ENCODE data around the gene ZSWIM5.
"Not testable (repeated sequence)": the region's sequence is repeated elsewhere in the genome, so short reads cannot be mapped to it uniquely, and the experiment has no call there.

The ZSWIM5 gene

GRCh38 chr1:45172005-45172404 lies 34.4 kb downstream of the ZSWIM5 start:
- DNase-seq (ENCODE audit: extremely low read depth, low read depth): no peak
- TF ChIP-seq CTCF (IDR thresholded peaks at IDR 0.05; ENCODE audit: low read depth, low read length): no peak

GRCh38 chr1:45171575-45171974 lies 34.8 kb downstream of the ZSWIM5 start:
- TF ChIP-seq CTCF (IDR thresholded peaks at IDR 0.05; ENCODE audit: low read depth, low read length): no peak
- DNase-seq (ENCODE audit: extremely low read depth, low read depth): no peak

- DNase-seq (ENCODE audit: extremely low read depth, low read depth): no peak
- TF ChIP-seq CTCF (IDR thresholded peaks at IDR 0.05; ENCODE audit: low read depth, low read length): no peak
These were observed 36.2 kb downstream of the ZSWIM5 start for GRCh38 chr1:45170151-45170742.

GRCh38 chr1:45167947-45168346 lies 38.5 kb downstream of the ZSWIM5 start:
- DNase-seq (ENCODE audit: extremely low read depth, low read depth): not testable (repeated sequence)

GRCh38 chr1:45164307-45164706 lies 42.1 kb downstream of the ZSWIM5 start:
- DNase-seq (ENCODE audit: extremely low read depth, low read depth): not testable (repeated sequence)

GRCh38 chr1:45163111-45163510 lies 43.3 kb downstream of the ZSWIM5 start:
- DNase-seq (ENCODE audit: extremely low read depth, low read depth): not testable (repeated sequence)

- DNase-seq (ENCODE audit: extremely low read depth, low read depth): not testable (repeated sequence)
These were observed 44.1 kb downstream of the ZSWIM5 start for GRCh38 chr1:45162041-45163035.

GRCh38 chr1:45155957-45156356 lies 50.4 kb downstream of the ZSWIM5 start:
- TF ChIP-seq CTCF (IDR thresholded peaks at IDR 0.05; ENCODE audit: low read depth, low read length): no peak
- DNase-seq (ENCODE audit: extremely low read depth, low read depth): no peak

- TF ChIP-seq CTCF (IDR thresholded peaks at IDR 0.05; ENCODE audit: low read depth, low read length): no peak
- DNase-seq (ENCODE audit: extremely low read depth, low read depth): no peak
These were observed 51.0 kb downstream of the ZSWIM5 start for GRCh38 chr1:45155423-45155822.

Data from AG09319 (cell line).